Neural progenitor cell (in vitro differentiated cells): Measurements from ENCODE around the gene SLC25A47. TPM values are rescaled to one million over a fixed set of nuclear protein-coding genes. Genes with fewer than 3 reads are reported as not detected.

Experiments
- DNase-seq: peaks from one replicate; pipeline ENCODE4 v3.0.0-alpha.2; 2016; ENCODE audit warnings: low spot score
- H2AFZ ChIP-seq: fragments of 200-600 bp; sonication (generic); replicated peaks from 2 replicates; pipeline ENCODE4 v1.6.1; 2016; ENCODE audit warnings: antibody characterized with exemption
- H3F3A ChIP-seq: fragments of 200-600 bp; sonication (generic); 2 replicates; pipeline ENCODE4 v1.6.1; 2016; ENCODE audit warnings: antibody characterized with exemption, low read depth
- H3K27ac ChIP-seq: fragments of 200-600 bp; sonication (generic); 2 replicates; pipeline ENCODE4 v1.5.1; 2016; ENCODE audit warnings: mild to moderate bottlenecking
- H3K27me3 ChIP-seq: fragments of 200-600 bp; sonication (generic); 2 replicates; pipeline ENCODE4 v1.6.1; 2016; ENCODE audit warnings: mild to moderate bottlenecking, moderate library complexity
- H3K36me3 ChIP-seq: fragments of 200-600 bp; sonication (generic); 2 replicates; pipeline ENCODE4 v1.5.1; 2016
- H3K4me1 ChIP-seq: fragments of 200-600 bp; sonication (generic); 2 replicates; pipeline ENCODE4 v1.6.1; 2016; ENCODE audit warnings: mixed run types
- H3K4me2 ChIP-seq: fragments of 200-600 bp; sonication (generic); 2 replicates; pipeline ENCODE4 v1.6.1; 2016
- H3K4me3 ChIP-seq: fragments of 200-600 bp; sonication (generic); 2 replicates; pipeline ENCODE4 v1.5.1; 2016
- H3K79me2 ChIP-seq: fragments of 200-600 bp; sonication (generic); 2 replicates; pipeline ENCODE4 v1.6.1; 2016; ENCODE audit warnings: low read depth
- H3K9ac ChIP-seq: fragments of 200-600 bp; sonication (generic); 2 replicates; pipeline ENCODE4 v1.6.1; 2016
- H3K9me3 ChIP-seq: fragments of 200-600 bp; sonication (generic); 2 replicates; pipeline ENCODE4 v1.5.1; 2016; ENCODE audit warnings: low read depth
- H4K20me1 ChIP-seq: fragments of 200-600 bp; sonication (generic); 2 replicates; pipeline ENCODE4 v1.6.1; 2016; ENCODE audit warnings: low read depth
- H3K27ac Mint-ChIP-seq: 3 replicates; pipeline ENCODE4 v1.8.0; 2021; ENCODE audit warnings: mixed read lengths
- H3K27me3 Mint-ChIP-seq: 2 replicates; pipeline ENCODE4 v1.8.0; 2022; ENCODE audit warnings: low read depth, mild to moderate bottlenecking, inconsistent platforms, moderate library complexity, mixed read lengths; ENCODE audit not compliant: insufficient read depth
- H3K36me3 Mint-ChIP-seq: 3 replicates; pipeline ENCODE4 v1.8.0; 2021; ENCODE audit warnings: mixed read lengths
- H3K4me1 Mint-ChIP-seq: 3 replicates; pipeline ENCODE4 v1.8.0; 2021; ENCODE audit warnings: mixed read lengths
- H3K4me3 Mint-ChIP-seq: 3 replicates; pipeline ENCODE4 v1.8.0; 2021; ENCODE audit warnings: mild to moderate bottlenecking, moderate library complexity, mixed read lengths
- H3K9me3 Mint-ChIP-seq: 3 replicates; pipeline ENCODE4 v1.8.0; 2020; ENCODE audit warnings: mixed read lengths
- EZH2 ChIP-seq: fragments of 200-600 bp; sonication (generic); IDR thresholded peaks from 2 replicates; pipeline ENCODE4 v1.6.1; 2017; ENCODE audit warnings: antibody characterized with exemption, mild to moderate bottlenecking, moderate library complexity
- EZH2phosphoT487 ChIP-seq: fragments of 200-600 bp; sonication (generic); IDR thresholded peaks from 2 replicates; pipeline ENCODE4 v1.6.1; 2017; ENCODE audit warnings: antibody characterized with exemption
- total RNA-seq: library from RNA; depleted of rRNA; stranded (reverse); fragments of >200 nt; gene quantifications from 2 replicates; pipeline ENCODE4 v1.2.3, GENCODE V29; 2015; ENCODE audit warnings: low replicate concordance
- TF ChIP-seq, protein P1 (sequence below): fragments of 200-600 bp; sonication (generic); IDR thresholded peaks from 2 replicates; pipeline ENCODE4 v1.5.1; 2017; ENCODE audit warnings: antibody characterized with exemption, mild to moderate bottlenecking

Gene SLC25A47
- total RNA-seq, 1 donor from 2014 or later: not detected

DNA sequence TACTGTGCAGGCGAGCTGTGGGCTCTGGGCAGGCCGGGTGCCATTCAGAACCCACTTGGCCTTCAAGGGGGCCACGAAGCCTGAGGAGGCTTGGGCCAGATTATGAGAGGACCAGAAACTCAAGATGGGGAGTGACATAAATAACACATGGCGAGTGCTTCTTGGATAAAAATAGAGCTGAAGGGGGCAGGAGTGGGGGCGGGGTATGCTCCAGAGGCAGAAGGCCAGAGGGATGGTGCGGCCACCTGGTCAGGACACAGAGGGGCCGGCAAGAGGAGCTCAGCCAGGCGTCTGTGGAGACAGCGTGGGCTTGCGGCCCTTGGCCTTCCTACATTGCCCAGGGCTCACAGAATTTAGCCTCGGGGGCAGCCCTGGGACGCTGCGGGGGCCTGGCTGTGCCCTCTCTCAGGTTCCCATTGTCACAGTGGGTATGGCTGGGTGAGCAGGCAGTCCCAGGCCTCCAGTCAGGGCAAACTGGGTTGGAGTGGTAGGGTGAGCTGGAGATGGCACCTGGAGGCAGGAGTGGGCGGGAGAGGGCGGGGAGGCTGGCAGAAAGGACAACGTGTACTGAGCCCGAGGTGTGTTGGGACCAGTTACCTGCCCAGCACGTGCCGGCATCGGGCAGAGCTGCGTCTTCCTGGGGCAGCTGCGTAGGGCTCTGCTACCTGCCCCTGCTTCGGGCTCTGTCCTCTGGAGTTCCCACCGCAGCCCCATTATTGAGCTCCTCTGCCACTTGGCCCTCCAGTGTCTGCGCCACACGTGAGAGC lies 9.5 kb upstream of the SLC25A47 start:
- peak overlapping the region; percentile 80 for H3K27ac Mint-ChIP-seq
- Histone ChIP-seq H3K4me2 (no peak overlapping the region), H3K27ac (no peak overlapping the region), H3K36me3 (no peaks in the 10 kb centered on the region), H3K9me3 (no peaks in the 10 kb centered on the region), H4K20me1 (peaks cover 19% of the 10 kb centered on the region), H3K4me3 (no peak overlapping the region), H2AFZ (no peak overlapping the region), H3K27me3 (no peaks in the 10 kb centered on the region), H3F3A (peaks cover 13% of the 10 kb centered on the region), H3K79me2 (peaks cover 8% of the 10 kb centered on the region), H3K9ac (no peak overlapping the region), H3K4me1 (peaks cover 35% of the 10 kb centered on the region)
- H3K36me3 Mint-ChIP-seq: no peaks in the 10 kb centered on the region
- peak overlapping the region; percentile 41 for H3K4me3 Mint-ChIP-seq
- peaks cover 45% of the 10 kb centered on the region for H3K4me1 Mint-ChIP-seq
- peaks cover 2% of the 10 kb centered on the region for H3K27me3 Mint-ChIP-seq
- peaks cover 3% of the 10 kb centered on the region for H3K9me3 Mint-ChIP-seq
- TF ChIP-seq, protein P1, sequence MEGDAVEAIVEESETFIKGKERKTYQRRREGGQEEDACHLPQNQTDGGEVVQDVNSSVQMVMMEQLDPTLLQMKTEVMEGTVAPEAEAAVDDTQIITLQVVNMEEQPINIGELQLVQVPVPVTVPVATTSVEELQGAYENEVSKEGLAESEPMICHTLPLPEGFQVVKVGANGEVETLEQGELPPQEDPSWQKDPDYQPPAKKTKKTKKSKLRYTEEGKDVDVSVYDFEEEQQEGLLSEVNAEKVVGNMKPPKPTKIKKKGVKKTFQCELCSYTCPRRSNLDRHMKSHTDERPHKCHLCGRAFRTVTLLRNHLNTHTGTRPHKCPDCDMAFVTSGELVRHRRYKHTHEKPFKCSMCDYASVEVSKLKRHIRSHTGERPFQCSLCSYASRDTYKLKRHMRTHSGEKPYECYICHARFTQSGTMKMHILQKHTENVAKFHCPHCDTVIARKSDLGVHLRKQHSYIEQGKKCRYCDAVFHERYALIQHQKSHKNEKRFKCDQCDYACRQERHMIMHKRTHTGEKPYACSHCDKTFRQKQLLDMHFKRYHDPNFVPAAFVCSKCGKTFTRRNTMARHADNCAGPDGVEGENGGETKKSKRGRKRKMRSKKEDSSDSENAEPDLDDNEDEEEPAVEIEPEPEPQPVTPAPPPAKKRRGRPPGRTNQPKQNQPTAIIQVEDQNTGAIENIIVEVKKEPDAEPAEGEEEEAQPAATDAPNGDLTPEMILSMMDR: no peak
- TF ChIP-seq EZH2phosphoT487: no peak
- no peak for DNase-seq

DNA sequence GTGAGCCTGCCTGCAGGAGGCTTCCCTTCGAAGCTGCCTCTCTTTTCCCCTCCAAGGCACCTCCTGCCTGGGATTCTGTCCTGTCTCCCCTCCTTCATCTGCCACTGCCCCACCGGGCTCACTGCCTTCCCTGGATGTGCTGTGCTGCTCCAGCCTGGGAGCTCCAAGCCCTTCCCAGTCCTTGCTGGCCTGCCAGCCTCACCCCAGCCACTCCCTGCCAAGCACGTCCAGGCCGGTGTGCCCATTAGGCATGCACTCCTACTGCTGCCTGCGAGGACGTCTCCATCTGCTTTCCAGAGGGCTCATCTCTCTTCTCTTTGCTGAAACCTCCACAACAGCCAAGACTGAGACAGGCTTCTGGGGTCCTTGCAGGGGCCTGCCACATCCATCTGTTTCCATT lies 8.4 kb upstream of the SLC25A47 start:
- no peak overlapping the region for H3K4me3 ChIP-seq
- DNase-seq: no peak
- H3K4me3 Mint-ChIP-seq: peak overlapping the region; percentile 75
- H4K20me1 ChIP-seq: peaks cover 8% of the 10 kb centered on the region
- H3K36me3 Mint-ChIP-seq: no peaks in the 10 kb centered on the region
- H3F3A ChIP-seq: peaks cover 13% of the 10 kb centered on the region
- H3K9me3 ChIP-seq: no peaks in the 10 kb centered on the region
- H3K4me1 ChIP-seq: peaks cover 30% of the 10 kb centered on the region
- TF ChIP-seq, protein P1: no peak
- TF ChIP-seq EZH2: no peak
- no peak for TF ChIP-seq EZH2phosphoT487
- no peak overlapping the region for H2AFZ ChIP-seq
- H3K9ac ChIP-seq: no peak overlapping the region
- no peak overlapping the region for H3K4me2 ChIP-seq
- H3K27ac Mint-ChIP-seq: peak overlapping the region; percentile 18
- H3K36me3 ChIP-seq: no peaks in the 10 kb centered on the region
- H3K27me3 Mint-ChIP-seq: peaks cover 2% of the 10 kb centered on the region
- H3K9me3 Mint-ChIP-seq: peaks cover 3% of the 10 kb centered on the region
- H3K27me3 ChIP-seq: no peaks in the 10 kb centered on the region
- H3K79me2 ChIP-seq: no peaks in the 10 kb centered on the region
- H3K4me1 Mint-ChIP-seq: peaks cover 37% of the 10 kb centered on the region
- no peak overlapping the region for H3K27ac ChIP-seq

DNA sequence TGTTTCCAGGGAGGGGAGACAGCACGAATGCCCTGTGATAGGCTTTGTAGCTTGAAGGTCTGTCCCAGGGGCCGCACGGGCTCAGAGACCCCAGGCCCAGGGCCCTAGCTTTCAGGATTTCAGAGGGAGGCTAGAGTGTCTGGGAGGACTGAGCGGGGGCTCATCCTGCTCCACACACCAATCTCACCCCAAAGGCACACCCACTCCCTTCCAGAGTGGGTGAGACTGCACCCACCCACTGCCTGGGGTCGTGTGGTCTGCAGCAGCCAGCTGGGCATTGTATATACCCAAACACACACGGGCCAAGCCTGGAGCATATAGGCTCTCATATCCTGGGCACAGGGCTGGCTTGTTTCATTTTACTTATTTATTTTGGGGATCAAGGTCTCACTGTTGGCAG lies 5.8 kb upstream of the SLC25A47 start:
- Histone ChIP-seq H3K4me2 (no peak overlapping the region), H3K4me3 (no peak overlapping the region), H3K36me3 (no peaks in the 10 kb centered on the region), H3K9me3 (no peaks in the 10 kb centered on the region), H2AFZ (no peak overlapping the region), H3F3A (peaks cover 13% of the 10 kb centered on the region), H3K9ac (no peak overlapping the region), H3K27me3 (no peaks in the 10 kb centered on the region), H4K20me1 (no peaks in the 10 kb centered on the region), H3K4me1 (peaks cover 12% of the 10 kb centered on the region), H3K27ac (no peak overlapping the region), H3K79me2 (no peaks in the 10 kb centered on the region)
- Mint-ChIP-seq H3K27me3 (no peaks in the 10 kb centered on the region), H3K9me3 (peaks cover 3% of the 10 kb centered on the region), H3K4me1 (peaks cover 20% of the 10 kb centered on the region), H3K4me3 (no peak overlapping the region), H3K36me3 (no peaks in the 10 kb centered on the region), H3K27ac (no peak overlapping the region)
- TF ChIP-seq EZH2phosphoT487 (no peak), EZH2 (no peak)
- TF ChIP-seq, protein P1: no peak
- no peak for DNase-seq
